DND-41 (cell line): ENCODE data around the gene MAPRE3.

Experiments used
- CTCF ChIP-seq: IDR thresholded peaks from 2 replicates; pipeline ENCODE4 v1.5.1; 2012; ENCODE audit warnings: borderline replicate concordance, low read length, moderate library complexity, mild to moderate bottlenecking; ENCODE audit not compliant: poor library complexity, severe bottlenecking; ENCODE audit errors: extremely low read depth
- EZH2 ChIP-seq: IDR thresholded peaks from 3 replicates; pipeline ENCODE4 v1.6.1; 2012; ENCODE audit warnings: borderline replicate concordance, low read depth, mild to moderate bottlenecking, moderate library complexity, low read length, inconsistent platforms; ENCODE audit not compliant: severe bottlenecking

- TF ChIP-seq CTCF (no peak), EZH2 (no peak)
Measured at GRCh38 chr2:26952374-26952773, 18.1 kb upstream of the MAPRE3 start.
